ENCODE results near the gene JAK1. TPM values are rescaled to one million over a fixed set of nuclear protein-coding genes. Genes with fewer than 3 reads are reported as not detected.

Gene JAK1
- total RNA-seq, 4 donors from 2014 or later: 59.7 to 92.7 (median 64.1) TPM

GRCh38 chr1:64948216-64948615 lies 18.1 kb downstream of the JAK1 start:
- intact Hi-C loops (cut with DNase I): no loop called here
- Histone ChIP-seq H3K27me3 (no peaks in the 10 kb centered on the region), H3K4me3 (no peak overlapping the region), H3K4me1 (peaks cover 0 to 67% (median 0%) of the 10 kb centered on the region in 3 donors), H3K36me3 (no peaks in the 10 kb centered on the region), H3K9me3 (no peaks in the 10 kb centered on the region), H3K27ac (no peak overlapping the region)
- no peak for DNase-seq
- WGBS, 2 donors: 89 to 97% methylated on average over 2 of the region's 2 CpGs
- TF ChIP-seq CTCF (IDR thresholded peaks at IDR 0.05) (no peak), POLR2A (IDR thresholded peaks at IDR 0.05) (no peak)

- DNase-seq: no peak
- 0 to 38% methylated on average over 1 of the region's 1 CpG for WGBS, 2 donors
- Histone ChIP-seq H3K27me3 (no peaks in the 10 kb centered on the region), H3K4me1 (peaks cover 0 to 65% (median 0%) of the 10 kb centered on the region in 3 donors), H3K4me3 (no peak overlapping the region), H3K9me3 (no peaks in the 10 kb centered on the region), H3K27ac (no peak overlapping the region), H3K36me3 (no peaks in the 10 kb centered on the region)
- intact Hi-C loops (cut with DNase I): no loop called here
- TF ChIP-seq CTCF (IDR thresholded peaks at IDR 0.05): no peak
- no peak for TF ChIP-seq POLR2A (IDR thresholded peaks at IDR 0.05)
Observed at GRCh38 chr1:64946916-64947315, 19.4 kb downstream of the JAK1 start.

GRCh38 chr1:64944913-64945312 lies 21.4 kb downstream of the JAK1 start:
- Histone ChIP-seq H3K9me3 (no peaks in the 10 kb centered on the region), H3K36me3 (no peaks in the 10 kb centered on the region), H3K4me3 (no peak overlapping the region), H3K27me3 (no peaks in the 10 kb centered on the region), H3K4me1 (peaks cover 0 to 66% (median 6%) of the 10 kb centered on the region in 3 donors), H3K27ac (no peak overlapping the region)
- TF ChIP-seq POLR2A (IDR thresholded peaks at IDR 0.05) (no peak), CTCF (IDR thresholded peaks at IDR 0.05) (no peak)
- DNase-seq: no peak
- intact Hi-C loops (cut with DNase I): no loop called here
- 94 to 98% methylated on average over 2 to 6 of the region's 6 CpGs for WGBS, 2 donors

- no peak overlapping the region for H3K4me3 ChIP-seq
- no peaks in the 10 kb centered on the region for H3K36me3 ChIP-seq
- intact Hi-C loops (cut with DNase I): no loop called here
- H3K9me3 ChIP-seq: no peaks in the 10 kb centered on the region
- no peak for DNase-seq
- TF ChIP-seq CTCF (IDR thresholded peaks at IDR 0.05) (no peak), POLR2A (IDR thresholded peaks at IDR 0.05) (no peak)
- H3K27ac ChIP-seq: no peak overlapping the region
- 46 to 52% methylated on average over 3 of the region's 3 CpGs for WGBS, 2 donors
- H3K27me3 ChIP-seq: no peaks in the 10 kb centered on the region
- H3K4me1 ChIP-seq: peaks cover 0 to 57% (median 6%) of the 10 kb centered on the region in 3 donors
Observed at GRCh38 chr1:64942675-64943074, 23.7 kb downstream of the JAK1 start.

GRCh38 chr1:64942118-64942517 lies 24.2 kb downstream of the JAK1 start:
- no peak for TF ChIP-seq POLR2A (IDR thresholded peaks at IDR 0.05)
- TF ChIP-seq CTCF (IDR thresholded peaks at IDR 0.05): no peak
- peaks cover 0 to 56% (median 6%) of the 10 kb centered on the region in 3 donors for H3K4me1 ChIP-seq
- no peaks in the 10 kb centered on the region for H3K36me3 ChIP-seq
- H3K4me3 ChIP-seq: no peak overlapping the region
- H3K9me3 ChIP-seq: no peaks in the 10 kb centered on the region
- no peak for DNase-seq
- H3K27ac ChIP-seq: no peak overlapping the region
- H3K27me3 ChIP-seq: no peaks in the 10 kb centered on the region
- 81 to 88% methylated on average over 4 of the region's 4 CpGs for WGBS, 2 donors
- intact Hi-C loops (cut with DNase I): no loop called here
